Measurements from ENCODE around the gene ANXA10. TPM values are rescaled to one million over a fixed set of nuclear protein-coding genes. Genes with fewer than 3 reads are reported as not detected.

Gene ANXA10
- polyA plus RNA-seq, 1 experiment = not detected

GRCh38 chr4:168153596-168154440 lies 61.5 kb downstream of the ANXA10 start:
- Histone ChIP-seq H3K27me3 (ENCODE audit: control insufficient read depth, insufficient read depth, low read length) (peaks cover 2% of the 10 kb centered on the region; the same call in 1 of the 2 replicates), H3K36me3 (ENCODE audit: control insufficient read depth, insufficient read depth, low read length) (no peaks in the 10 kb centered on the region), H3K4me3 (ENCODE audit: low read depth, low read length) (no peak overlapping the region)
- no peak for DNase-seq (ENCODE audit: low read depth)
- TF ChIP-seq, protein P1, sequence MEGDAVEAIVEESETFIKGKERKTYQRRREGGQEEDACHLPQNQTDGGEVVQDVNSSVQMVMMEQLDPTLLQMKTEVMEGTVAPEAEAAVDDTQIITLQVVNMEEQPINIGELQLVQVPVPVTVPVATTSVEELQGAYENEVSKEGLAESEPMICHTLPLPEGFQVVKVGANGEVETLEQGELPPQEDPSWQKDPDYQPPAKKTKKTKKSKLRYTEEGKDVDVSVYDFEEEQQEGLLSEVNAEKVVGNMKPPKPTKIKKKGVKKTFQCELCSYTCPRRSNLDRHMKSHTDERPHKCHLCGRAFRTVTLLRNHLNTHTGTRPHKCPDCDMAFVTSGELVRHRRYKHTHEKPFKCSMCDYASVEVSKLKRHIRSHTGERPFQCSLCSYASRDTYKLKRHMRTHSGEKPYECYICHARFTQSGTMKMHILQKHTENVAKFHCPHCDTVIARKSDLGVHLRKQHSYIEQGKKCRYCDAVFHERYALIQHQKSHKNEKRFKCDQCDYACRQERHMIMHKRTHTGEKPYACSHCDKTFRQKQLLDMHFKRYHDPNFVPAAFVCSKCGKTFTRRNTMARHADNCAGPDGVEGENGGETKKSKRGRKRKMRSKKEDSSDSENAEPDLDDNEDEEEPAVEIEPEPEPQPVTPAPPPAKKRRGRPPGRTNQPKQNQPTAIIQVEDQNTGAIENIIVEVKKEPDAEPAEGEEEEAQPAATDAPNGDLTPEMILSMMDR (IDR thresholded peaks at IDR 0.05; ENCODE audit: insufficient read depth, low read depth, low read length) = peak; percentile 73
- POLR2A ChIA-PET = no interaction called here
- CTCF ChIA-PET = interaction anchor here (0.6 to 2.7 kb wide), 27 partner anchors 9 to 1987 kb away, joined by 3 to 20 read pairs (median 3); no protein-coding TSS in a partner anchor

DNA sequence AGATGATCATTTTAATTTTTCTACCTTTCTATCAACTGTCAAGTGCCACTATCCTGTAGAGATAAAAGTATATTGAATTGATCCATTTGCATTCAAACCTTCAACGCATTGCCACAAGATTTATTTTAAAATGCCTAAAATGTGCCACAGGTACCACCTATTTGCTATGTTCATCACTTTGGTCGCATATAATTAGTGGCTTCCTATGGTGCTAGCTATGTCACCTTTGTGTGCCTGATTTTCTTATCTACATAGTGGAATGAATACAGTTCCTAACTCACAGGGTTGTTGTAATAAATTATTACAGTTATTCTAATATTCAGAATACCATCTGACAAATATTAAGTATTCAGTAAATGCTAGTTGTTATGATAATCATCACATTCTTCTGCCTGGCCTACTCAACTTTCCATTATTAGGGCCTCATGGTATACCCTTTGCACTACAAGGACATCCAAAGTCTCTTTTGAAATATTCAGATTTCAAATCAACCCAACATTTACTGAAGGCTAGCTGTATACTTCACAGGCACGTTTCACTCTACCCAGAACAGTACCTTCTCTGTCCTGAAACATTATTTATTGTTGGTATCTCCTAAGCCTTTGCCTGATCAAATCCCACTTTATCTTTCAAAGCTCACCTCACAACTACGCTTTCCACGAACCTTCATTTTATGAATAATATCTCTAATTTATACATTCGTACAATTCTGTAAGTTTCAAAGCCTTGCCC lies 62.4 kb downstream of the ANXA10 start:
- H3K4me3 ChIP-seq (ENCODE audit: low read depth, low read length) = no peak overlapping the region
- no peaks in the 10 kb centered on the region for H3K36me3 ChIP-seq (ENCODE audit: control insufficient read depth, insufficient read depth, low read length)
- H3K27me3 ChIP-seq (ENCODE audit: control insufficient read depth, insufficient read depth, low read length) = peaks cover 2% of the 10 kb centered on the region; the same call in 1 of the 2 replicates
- ChIA-PET POLR2A (no interaction called here), CTCF (interaction anchor here (0.6 to 2.7 kb wide), 8 partner anchors 10 to 260 kb away, joined by 3 to 20 read pairs (median 3); no protein-coding TSS in a partner anchor)
- TF ChIP-seq, protein P1 (IDR thresholded peaks at IDR 0.05; ENCODE audit: insufficient read depth, low read depth, low read length) = no peak
- DNase-seq (ENCODE audit: low read depth) = no peak

DNA sequence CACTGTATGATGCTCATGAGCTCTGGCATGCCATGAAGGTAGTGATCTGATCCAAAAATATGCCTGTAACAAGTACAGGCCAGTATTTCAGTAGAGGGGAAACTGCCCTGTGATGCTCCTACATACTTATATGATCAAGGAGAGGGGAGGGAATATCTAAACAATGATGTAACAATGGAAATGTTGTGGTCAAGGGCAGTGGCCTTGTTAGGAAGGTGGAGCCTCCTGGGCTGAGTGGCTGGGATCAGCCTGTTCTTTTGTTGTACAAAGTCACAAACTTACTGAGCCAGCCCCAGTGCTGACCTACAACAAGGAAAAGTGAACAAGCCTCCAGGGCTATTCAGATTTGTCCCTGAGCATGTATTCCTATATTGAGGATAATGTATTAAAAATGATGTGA lies 70.3 kb downstream of the ANXA10 start:
- H3K36me3 ChIP-seq (ENCODE audit: control insufficient read depth, insufficient read depth, low read length) = no peaks in the 10 kb centered on the region
- DNase-seq (ENCODE audit: low read depth) = no peak
- no peak overlapping the region for H3K4me3 ChIP-seq (ENCODE audit: low read depth, low read length)
- ChIA-PET POLR2A (no interaction called here), CTCF (interaction anchor here (1.1 kb wide), 1 partner anchor 9 kb away, joined by 4 read pairs; no protein-coding TSS in a partner anchor)
- TF ChIP-seq, protein P1 (IDR thresholded peaks at IDR 0.05; ENCODE audit: insufficient read depth, low read depth, low read length) = no peak
- H3K27me3 ChIP-seq (ENCODE audit: control insufficient read depth, insufficient read depth, low read length) = no peaks in the 10 kb centered on the region

DNA sequence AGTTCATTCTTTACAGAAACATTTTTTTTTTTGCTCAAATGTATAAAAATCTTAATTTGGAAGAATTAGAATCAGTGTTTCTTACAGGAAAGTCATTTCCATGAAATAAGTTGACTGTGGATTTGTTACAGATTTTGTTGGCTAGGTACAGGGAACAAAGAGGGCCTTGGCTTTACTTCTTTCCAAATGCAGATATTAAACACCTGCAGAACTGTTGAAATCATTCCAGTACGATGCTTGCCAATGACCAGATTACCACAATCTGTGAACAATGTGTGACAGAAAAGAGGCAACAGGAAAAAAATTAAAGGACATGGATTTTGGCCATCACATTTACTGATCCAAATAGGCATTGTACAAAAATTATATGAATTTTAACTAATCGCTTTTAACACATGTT lies 70.8 kb downstream of the ANXA10 start:
- CTCF ChIA-PET = interaction anchor here (1.1 kb wide), 1 partner anchor 10 kb away, joined by 4 read pairs; no protein-coding TSS in a partner anchor
- TF ChIP-seq, protein P1 (IDR thresholded peaks at IDR 0.05; ENCODE audit: insufficient read depth, low read depth, low read length) = no peak
- no peak for DNase-seq (ENCODE audit: low read depth)
- POLR2A ChIA-PET = no interaction called here
- no peaks in the 10 kb centered on the region for H3K36me3 ChIP-seq (ENCODE audit: control insufficient read depth, insufficient read depth, low read length)
- H3K27me3 ChIP-seq (ENCODE audit: control insufficient read depth, insufficient read depth, low read length) = no peaks in the 10 kb centered on the region
- H3K4me3 ChIP-seq (ENCODE audit: low read depth, low read length) = no peak overlapping the region

DNA sequence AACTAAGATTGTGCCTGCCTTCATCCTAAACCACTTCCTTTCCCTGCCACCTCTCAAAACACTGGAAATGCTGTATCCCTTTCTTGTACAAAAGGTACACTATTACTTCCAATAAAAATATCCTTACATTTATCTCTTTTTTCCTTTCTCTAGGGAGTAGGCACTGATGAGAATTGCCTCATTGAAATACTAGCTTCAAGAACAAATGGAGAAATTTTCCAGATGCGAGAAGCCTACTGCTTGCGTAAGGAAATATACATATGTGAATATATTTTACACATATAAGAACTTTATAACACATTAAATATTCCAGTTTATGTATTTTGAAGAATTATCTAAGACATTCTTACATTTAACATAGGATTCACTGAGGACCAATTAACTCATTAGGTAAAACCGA lies 71.7 kb downstream of the ANXA10 start:
- no peak for DNase-seq (ENCODE audit: low read depth)
- CTCF ChIA-PET = interaction anchor here (0.5 kb wide), 1 partner anchor 96 kb away, joined by 3 read pairs; no protein-coding TSS in a partner anchor
- TF ChIP-seq, protein P1 (IDR thresholded peaks at IDR 0.05; ENCODE audit: insufficient read depth, low read depth, low read length) = no peak
- Histone ChIP-seq H3K4me3 (ENCODE audit: low read depth, low read length) (no peak overlapping the region), H3K36me3 (ENCODE audit: control insufficient read depth, insufficient read depth, low read length) (no peaks in the 10 kb centered on the region), H3K27me3 (ENCODE audit: control insufficient read depth, insufficient read depth, low read length) (no peaks in the 10 kb centered on the region)
- POLR2A ChIA-PET = no interaction called here

All from BJ (cell line).